ENCODE results near the gene APOA1.
"Not testable (repeated sequence)": the region's sequence is repeated elsewhere in the genome, so short reads cannot be mapped to it uniquely, and the experiment has no call there.

The APOA1 gene

GRCh38 chr11:116857936-116858335 is 20.5 kb upstream of the APOA1 start:
- no peak for DNase-seq (ENCODE audit: low read depth)

- no peak for DNase-seq (ENCODE audit: low read depth)
These were observed 19.9 kb upstream of the APOA1 start for GRCh38 chr11:116857316-116857715.

- no peak for DNase-seq (ENCODE audit: low read depth)
These were observed 19.0 kb upstream of the APOA1 start for GRCh38 chr11:116856423-116856822.

- no peak for DNase-seq (ENCODE audit: low read depth)
These were observed 18.0 kb upstream of the APOA1 start for GRCh38 chr11:116855413-116855812.

- DNase-seq (ENCODE audit: low read depth), result no peak
These were observed 16.1 kb upstream of the APOA1 start for GRCh38 chr11:116853461-116854073.

GRCh38 chr11:116852261-116853031 is 15.0 kb upstream of the APOA1 start:
- no peak for DNase-seq (ENCODE audit: low read depth)

- no peak for DNase-seq (ENCODE audit: low read depth)
These were observed 14.2 kb upstream of the APOA1 start for GRCh38 chr11:116851626-116852025.

GRCh38 chr11:116849486-116849885 is 12.1 kb upstream of the APOA1 start:
- DNase-seq (ENCODE audit: low read depth), result no peak

- no peak for DNase-seq (ENCODE audit: low read depth)
These were observed 11.6 kb upstream of the APOA1 start for GRCh38 chr11:116849060-116849459.

- no peak for DNase-seq (ENCODE audit: low read depth)
These were observed 10.2 kb upstream of the APOA1 start for GRCh38 chr11:116847612-116848011.

- DNase-seq (ENCODE audit: low read depth), result no peak
These were observed 7.3 kb upstream of the APOA1 start for GRCh38 chr11:116844722-116845121.

GRCh38 chr11:116843661-116844060 is 6.2 kb upstream of the APOA1 start:
- no peak for DNase-seq (ENCODE audit: low read depth)

- no peak for DNase-seq (ENCODE audit: low read depth)
These were observed 5.5 kb upstream of the APOA1 start for GRCh38 chr11:116842909-116843308.

- DNase-seq (ENCODE audit: low read depth), result no peak
These were observed 4.7 kb upstream of the APOA1 start for GRCh38 chr11:116842117-116842516.

GRCh38 chr11:116840746-116841296 is 3.4 kb upstream of the APOA1 start:
- no peak for DNase-seq (ENCODE audit: low read depth)

GRCh38 chr11:116840224-116840745 is 2.9 kb upstream of the APOA1 start:
- DNase-seq (ENCODE audit: low read depth), result no peak

GRCh38 chr11:116838321-116839084 is 1.1 kb upstream of the APOA1 start:
- DNase-seq (ENCODE audit: low read depth), result no peak

GRCh38 chr11:116836632-116836991 is 810 bp downstream of the APOA1 start:
- no peak for DNase-seq (ENCODE audit: low read depth)

GRCh38 chr11:116835791-116836631 is 1.4 kb downstream of the APOA1 start:
- DNase-seq (ENCODE audit: low read depth), result peak; percentile 58

- DNase-seq (ENCODE audit: low read depth), result no peak
These were observed 2.2 kb downstream of the APOA1 start for GRCh38 chr11:116835042-116835772.

GRCh38 chr11:116834535-116835041 is 2.8 kb downstream of the APOA1 start:
- DNase-seq (ENCODE audit: low read depth), result not testable (repeated sequence)

Measured in stimulated activated CD8-positive, alpha-beta memory T cell treated with anti-CD3 and anti-CD28 coated beads, Interleukin-7, amount 100 ng/mL, for 24 hours (primary cell).